HEK293 (cell line): ENCODE measurements around the gene PIGM.

Experiments used
- CTCF ChIA-PET: fragments of 350-600 bp; formaldehyde crosslinking; extraction: SDS; loops from one replicate; lab custom pipeline; 2021; ENCODE audit warnings: antibody characterized with exemption; lab: Yijun Ruan, JAX
- POLR2A ChIA-PET: fragments of 300-600 bp; formaldehyde crosslinking; extraction: SDS; loops from one replicate; lab custom pipeline; 2020; ENCODE audit warnings: antibody characterized with exemption, inconsistent platforms; lab: Yijun Ruan, JAX
- H3K27ac ChIP-seq: fragments of 200-500 bp; sonication (Bioruptor generic); 2 replicates; pipeline ENCODE4 v1.5.1; 2014; ENCODE audit warnings: low read depth, low read length, control low read depth, inconsistent platforms; ENCODE audit errors: extremely low read depth
- H3K36me3 ChIP-seq, 2 experiments: fragments of 200-500 bp in 1 of 2; sonication (Bioruptor generic) in 1 of 2; 1 replicate in 1 of 2; 2 replicates in 1 of 2; pipeline ENCODE4 v1.5.1; 2014 to 2017; ENCODE audit warnings: inconsistent platforms in 2 of 2, low read length in 2 of 2; ENCODE audit not compliant: control insufficient read depth in 2 of 2, insufficient read depth in 1 of 2
- H3K4me1 ChIP-seq: fragments of 200-500 bp; sonication (Bioruptor generic); 2 replicates; pipeline ENCODE4 v1.5.1; 2014; ENCODE audit warnings: mild to moderate bottlenecking, low read length, inconsistent platforms; ENCODE audit not compliant: control insufficient read depth, insufficient read depth
- H3K4me3 ChIP-seq: 2 replicates; pipeline ENCODE4 v1.5.1; 2011; ENCODE audit warnings: low read depth, mild to moderate bottlenecking, control low read depth, low read length, moderate library complexity
- H3K9me3 ChIP-seq: fragments of 200-500 bp; sonication (Bioruptor generic); 2 replicates; pipeline ENCODE4 v1.5.1; 2014; ENCODE audit warnings: low read depth, low read length, inconsistent platforms; ENCODE audit not compliant: control insufficient read depth, insufficient read depth
- BCL11A ChIP-seq: fragments of 450-650 bp; formaldehyde crosslinking; IDR thresholded peaks from 2 replicates; pipeline ENCODE4 v1.5.1; 2016; ENCODE audit warnings: low read depth, missing biosample characterization, missing genetic modification characterization
- INSM2 ChIP-seq: fragments of 450-650 bp; formaldehyde crosslinking; IDR thresholded peaks from 2 replicates; pipeline ENCODE4 v1.5.1; 2016; ENCODE audit warnings: missing biosample characterization, missing genetic modification characterization
- MYNN ChIP-seq: fragments of 450-650 bp; formaldehyde crosslinking; IDR thresholded peaks from 2 replicates; pipeline ENCODE4 v1.5.1; 2016; ENCODE audit warnings: missing biosample characterization, missing genetic modification characterization, borderline replicate concordance
- PRDM4 ChIP-seq: fragments of 450-650 bp; formaldehyde crosslinking; IDR thresholded peaks from 2 replicates; pipeline ENCODE4 v1.5.1; 2017; ENCODE audit warnings: missing biosample characterization, missing genetic modification characterization
- SP3 ChIP-seq: fragments of 450-650 bp; formaldehyde crosslinking; IDR thresholded peaks from 2 replicates; pipeline ENCODE4 v1.5.1; 2016; ENCODE audit warnings: missing biosample characterization, missing genetic modification characterization
- TSHZ1 ChIP-seq: fragments of 450-650 bp; formaldehyde crosslinking; IDR thresholded peaks from 2 replicates; pipeline ENCODE4 v1.5.1; 2016; ENCODE audit warnings: missing biosample characterization, missing genetic modification characterization, borderline replicate concordance
- ZBTB10 ChIP-seq: fragments of 450-650 bp; formaldehyde crosslinking; IDR thresholded peaks from 2 replicates; pipeline ENCODE4 v1.5.1; 2016; ENCODE audit warnings: missing biosample characterization, missing genetic modification characterization
- ZBTB21 ChIP-seq: fragments of 450-650 bp; formaldehyde crosslinking; IDR thresholded peaks from 2 replicates; pipeline ENCODE4 v1.5.1; 2017; ENCODE audit warnings: missing biosample characterization, missing genetic modification characterization
- ZFHX2 ChIP-seq: fragments of 450-650 bp; formaldehyde crosslinking; conservative IDR thresholded peaks from 2 replicates; pipeline ENCODE4 v1.5.1; 2016; ENCODE audit warnings: missing biosample characterization, missing genetic modification characterization
- ZFP69B ChIP-seq: fragments of 450-650 bp; formaldehyde crosslinking; IDR thresholded peaks from 2 replicates; pipeline ENCODE4 v1.5.1; 2016; ENCODE audit warnings: missing biosample characterization, missing genetic modification characterization
- ZIC2 ChIP-seq: fragments of 450-650 bp; formaldehyde crosslinking; IDR thresholded peaks from 2 replicates; pipeline ENCODE4 v1.5.1; 2016; ENCODE audit warnings: missing biosample characterization, missing genetic modification characterization
- ZNF121 ChIP-seq: fragments of 450-650 bp; formaldehyde crosslinking; IDR thresholded peaks from 2 replicates; pipeline ENCODE4 v1.5.1; 2016; ENCODE audit warnings: missing biosample characterization, missing genetic modification characterization
- ZNF174 ChIP-seq: fragments of 450-650 bp; formaldehyde crosslinking; IDR thresholded peaks from 2 replicates; pipeline ENCODE4 v1.5.0; 2017; ENCODE audit warnings: missing biosample characterization, mild to moderate bottlenecking, missing genetic modification characterization
- ZNF184 ChIP-seq: fragments of 450-650 bp; IDR thresholded peaks from 2 replicates; pipeline ENCODE4 v1.5.1; 2018; ENCODE audit warnings: missing biosample characterization, mild to moderate bottlenecking, missing genetic modification characterization
- ZNF19 ChIP-seq: fragments of 450-650 bp; formaldehyde crosslinking; IDR thresholded peaks from 2 replicates; pipeline ENCODE4; 2016; ENCODE audit warnings: missing biosample characterization, missing genetic modification characterization, low read depth
- ZNF391 ChIP-seq: fragments of 450-650 bp; formaldehyde crosslinking; IDR thresholded peaks from 2 replicates; pipeline ENCODE4 v1.5.1; 2016; ENCODE audit warnings: low read depth, missing biosample characterization, missing genetic modification characterization, borderline replicate concordance
- ZNF404 ChIP-seq: fragments of 450-650 bp; formaldehyde crosslinking; IDR thresholded peaks from 2 replicates; pipeline ENCODE4 v1.5.1; 2017; ENCODE audit warnings: missing biosample characterization, missing genetic modification characterization
- ZNF416 ChIP-seq: fragments of 450-650 bp; formaldehyde crosslinking; IDR thresholded peaks from 2 replicates; pipeline ENCODE4 v1.5.1; 2016; ENCODE audit warnings: missing biosample characterization, missing genetic modification characterization
- ZNF426 ChIP-seq: fragments of 450-650 bp; formaldehyde crosslinking; IDR thresholded peaks from 2 replicates; pipeline ENCODE4 v1.5.1; 2017; ENCODE audit warnings: missing biosample characterization, missing genetic modification characterization, mild to moderate bottlenecking, inconsistent platforms, moderate library complexity
- ZNF473 ChIP-seq: fragments of 450-650 bp; formaldehyde crosslinking; IDR thresholded peaks from 2 replicates; pipeline ENCODE4 v1.5.1; 2017; ENCODE audit warnings: missing biosample characterization, missing genetic modification characterization
- ZNF514 ChIP-seq: fragments of 450-650 bp; formaldehyde crosslinking; IDR thresholded peaks from 2 replicates; pipeline ENCODE4 v1.5.1; 2016; ENCODE audit warnings: missing biosample characterization, missing genetic modification characterization
- ZNF555 ChIP-seq: fragments of 450-650 bp; formaldehyde crosslinking; conservative IDR thresholded peaks from 2 replicates; pipeline ENCODE4 v1.5.1; 2017; ENCODE audit warnings: missing biosample characterization, mild to moderate bottlenecking, missing genetic modification characterization, inconsistent platforms
- ZNF621 ChIP-seq: fragments of 450-650 bp; formaldehyde crosslinking; IDR thresholded peaks from 2 replicates; pipeline ENCODE4 v1.5.1; 2017; ENCODE audit warnings: missing biosample characterization, missing genetic modification characterization
- ZNF626 ChIP-seq: fragments of 450-650 bp; sonication (Bioruptor Pico); formaldehyde crosslinking; IDR thresholded peaks from 2 replicates; pipeline ENCODE4 v1.5.1; 2018; ENCODE audit warnings: missing biosample characterization, missing genetic modification characterization, inconsistent platforms
- ZNF664 ChIP-seq: fragments of 450-650 bp; formaldehyde crosslinking; IDR thresholded peaks from 2 replicates; pipeline ENCODE4 v1.5.1; 2016; ENCODE audit warnings: missing biosample characterization, missing genetic modification characterization
- ZNF768 ChIP-seq: fragments of 450-650 bp; formaldehyde crosslinking; IDR thresholded peaks from 2 replicates; pipeline ENCODE4 v1.5.1; 2018; ENCODE audit warnings: missing biosample characterization, mild to moderate bottlenecking, missing genetic modification characterization

Gene PIGM

GRCh38 chr1:159993911-159994310 lies 37.9 kb downstream of the PIGM start (continued):
- TF ChIP-seq ZNF473 (tag by site-specific recombination) (no peak), ZNF19 (tag by site-specific recombination) (no peak), ZNF404 (no peak), ZNF174 (tag by site-specific recombination) (no peak), ZBTB10 (tag by site-specific recombination) (no peak), INSM2 (tag by site-specific recombination) (no peak)

- CTCF ChIA-PET = interaction anchor here (0.9 to 3.6 kb wide), 2 partner anchors 15 to 99 kb away, joined by 3 to 25 read pairs; no protein-coding TSS in a partner anchor
- H3K9me3 ChIP-seq = no peaks in the 10 kb centered on the region
- TF ChIP-seq ZNF391 (no peak), MYNN (tag by site-specific recombination) (no peak), ZNF555 (tag by site-specific recombination) (no peak), ZNF121 (tag by site-specific recombination) (no peak), ZNF426 (tag by site-specific recombination) (no peak), ZIC2 (peak; percentile 66), ZNF514 (no peak), ZNF19 (tag by site-specific recombination) (no peak)
- H3K4me3 ChIP-seq = no peak overlapping the region
- H3K4me1 ChIP-seq = no peaks in the 10 kb centered on the region
- POLR2A ChIA-PET = no interaction called here
- no peak overlapping the region for H3K27ac ChIP-seq
- no peaks in the 10 kb centered on the region for H3K36me3 ChIP-seq
These were observed 39.6 kb downstream of the PIGM start for GRCh38 chr1:159992161-159992560.

GRCh38 chr1:159991513-159991912 lies 40.3 kb downstream of the PIGM start:
- no peaks in the 10 kb centered on the region for H3K4me1 ChIP-seq
- no peaks in the 10 kb centered on the region for H3K9me3 ChIP-seq
- no peak overlapping the region for H3K4me3 ChIP-seq
- H3K27ac ChIP-seq = no peak overlapping the region
- POLR2A ChIA-PET = no interaction called here
- CTCF ChIA-PET = interaction anchor here (0.6 to 3.6 kb wide), 3 partner anchors 16 to 99 kb away, joined by 3 to 25 read pairs (median 3); no protein-coding TSS in a partner anchor
- H3K36me3 ChIP-seq = no peaks in the 10 kb centered on the region
- TF ChIP-seq ZNF621 (tag by site-specific recombination) = no peak
- no peak for TF ChIP-seq ZBTB21 (tag by site-specific recombination)
- no peak for TF ChIP-seq SP3
- no peak for TF ChIP-seq ZNF416 (tag by site-specific recombination)
- no peak for TF ChIP-seq ZNF626 (tag by site-specific recombination)
- TF ChIP-seq ZFHX2 (tag by site-specific recombination) = no peak
- no peak for TF ChIP-seq ZNF664
- TF ChIP-seq ZNF184 (tag by site-specific recombination) = no peak
- no peak for TF ChIP-seq BCL11A (tag by site-specific recombination)
- TF ChIP-seq PRDM4 (tag by site-specific recombination) = no peak
- TF ChIP-seq ZFP69B = no peak
- no peak for TF ChIP-seq ZNF768
- TF ChIP-seq TSHZ1 (tag by site-specific recombination) = no peak
